Fibroblast of gingiva (primary cell): ENCODE data around the gene DHX16.
A peak's percentile ranks its signal among the peaks of the same experiment; 100 is the strongest.
"Not testable (repeated sequence)": the region's sequence is repeated elsewhere in the genome, so short reads cannot be mapped to it uniquely, and the experiment has no call there.

Experiments used
- DNase-seq: peaks from one replicate; pipeline ENCODE4 v3.0.0-alpha.2; 2011; ENCODE audit warnings: low read depth

Gene DHX16

GRCh38 chr6:30678964-30679726 is 6.3 kb upstream of the DHX16 start:
- peak; percentile 66 for DNase-seq

DNA sequence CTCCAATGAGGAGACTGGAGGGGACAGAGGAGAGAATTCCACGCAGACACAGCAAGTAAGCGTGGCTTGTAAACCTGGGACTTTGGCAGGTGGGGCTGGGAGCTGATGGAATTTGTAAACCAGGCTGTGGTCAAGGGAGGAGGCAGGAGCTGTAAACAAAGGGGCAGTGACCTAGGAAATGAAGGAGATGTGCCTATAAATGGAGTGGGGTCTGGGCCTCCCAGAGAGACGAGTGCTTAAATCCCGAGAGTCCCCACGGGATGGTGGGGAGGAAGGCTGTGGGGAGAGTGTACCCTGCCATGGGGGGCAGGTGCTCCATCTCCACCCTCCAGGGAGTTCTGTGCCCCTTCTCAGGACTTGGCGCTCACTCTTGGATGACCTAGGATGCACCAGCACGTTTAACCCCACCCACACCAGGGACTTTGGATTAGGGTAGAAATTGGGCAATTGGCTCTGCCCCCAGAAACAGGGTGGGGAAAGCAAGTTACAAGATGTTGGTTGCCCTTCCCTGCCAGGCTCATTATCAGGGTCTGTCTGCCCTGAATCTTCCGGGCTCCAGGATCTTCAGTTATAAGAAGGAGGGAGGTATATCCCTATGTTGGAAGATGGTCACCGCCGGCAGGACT is 4.0 kb upstream of the DHX16 start:
- DNase-seq: no peak

DNA sequence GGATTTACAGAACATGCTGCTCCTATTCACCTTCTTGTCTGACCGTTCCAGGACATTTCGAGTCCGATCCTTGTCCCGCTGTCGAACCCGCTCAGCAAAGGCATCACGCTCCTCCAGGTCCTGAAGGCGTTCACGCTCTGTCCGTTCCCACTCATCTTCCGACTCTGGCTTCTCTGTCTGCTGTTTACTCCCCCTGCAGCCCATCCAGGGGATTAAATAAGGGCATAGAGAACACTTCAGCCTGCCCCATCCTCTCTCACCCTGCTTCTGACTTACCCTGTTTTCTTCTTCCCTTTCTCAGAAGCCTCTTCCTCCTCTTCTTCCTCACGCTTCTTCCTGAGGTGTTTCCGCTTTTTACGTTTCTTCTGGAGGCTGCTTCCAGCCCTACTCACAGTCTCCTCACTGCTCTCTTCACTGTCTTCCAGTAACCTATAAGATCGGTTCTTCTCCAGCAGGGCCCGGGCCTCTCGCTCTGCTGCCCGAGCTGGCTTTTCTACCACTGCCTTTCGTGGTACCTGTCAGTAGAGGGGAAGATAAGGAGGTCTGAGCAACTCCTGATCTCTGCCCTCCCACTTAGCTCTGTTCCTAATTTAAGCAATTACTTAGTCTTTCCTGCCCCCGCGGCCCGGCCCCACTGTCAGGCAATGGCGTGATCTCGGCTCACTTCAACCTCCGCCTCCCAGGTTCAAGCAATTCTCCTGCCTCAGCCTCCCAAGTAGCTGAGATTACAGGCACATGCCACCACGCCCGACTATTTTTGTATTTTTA is 1.9 kb downstream of the DHX16 start:
- no peak for DNase-seq

DNA sequence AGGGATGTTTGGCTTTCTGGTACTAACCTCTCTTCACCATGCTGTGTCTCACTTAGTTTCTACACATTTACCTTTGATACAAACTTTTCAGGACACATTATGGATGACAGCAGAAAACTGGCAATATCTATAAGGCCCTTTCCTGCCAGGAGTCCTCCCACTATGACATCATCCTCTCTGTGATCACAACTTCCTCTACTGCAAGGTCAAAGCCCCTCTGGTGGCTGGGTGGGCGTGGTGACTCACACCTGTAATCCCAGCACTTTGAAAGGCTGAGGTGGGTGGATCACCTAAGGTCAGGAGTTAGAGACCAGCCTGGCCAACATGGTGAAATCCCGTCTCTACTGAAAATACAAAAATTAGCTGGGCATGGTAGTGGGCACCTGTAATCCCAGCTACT is 6.5 kb downstream of the DHX16 start:
- not testable (repeated sequence) for DNase-seq

DNA sequence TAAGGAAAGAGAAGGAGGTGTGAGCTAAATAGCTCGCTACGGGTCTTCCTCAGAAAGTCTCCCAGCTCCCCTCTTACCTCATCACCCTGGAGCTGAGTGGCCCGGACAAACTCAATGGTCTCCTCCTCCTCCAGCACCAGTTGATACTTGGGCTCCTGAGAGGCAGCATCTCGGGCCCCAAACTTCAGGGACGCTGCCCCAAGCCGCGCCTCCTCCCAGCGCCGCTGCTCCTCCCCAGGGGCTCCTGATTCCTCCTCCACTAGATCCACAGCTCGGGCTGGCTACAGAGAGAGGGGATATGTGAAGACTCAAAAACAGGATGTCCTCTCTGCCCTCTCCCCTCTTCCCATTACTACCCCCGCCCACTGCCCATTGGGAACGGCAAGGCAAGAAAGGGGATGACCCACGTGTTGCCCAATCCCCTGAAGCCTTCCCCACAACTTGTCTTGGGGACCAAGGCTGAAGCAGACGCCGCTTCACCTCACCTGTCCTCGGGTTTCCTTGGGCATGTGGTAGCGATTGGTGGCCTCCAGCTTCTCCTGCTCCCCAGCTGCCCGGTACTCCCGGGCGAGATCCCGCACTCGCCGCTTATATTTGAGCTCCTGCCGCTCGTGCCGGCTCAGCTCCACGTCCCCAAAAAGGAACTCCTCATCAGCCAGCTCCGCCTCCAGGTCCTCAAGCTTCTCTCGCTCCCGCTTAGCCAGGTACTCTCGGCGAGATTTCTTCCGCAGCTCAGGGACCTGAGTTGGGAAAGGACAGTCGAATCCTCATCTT is 7.6 kb downstream of the DHX16 start:
- DNase-seq: no peak

DNA sequence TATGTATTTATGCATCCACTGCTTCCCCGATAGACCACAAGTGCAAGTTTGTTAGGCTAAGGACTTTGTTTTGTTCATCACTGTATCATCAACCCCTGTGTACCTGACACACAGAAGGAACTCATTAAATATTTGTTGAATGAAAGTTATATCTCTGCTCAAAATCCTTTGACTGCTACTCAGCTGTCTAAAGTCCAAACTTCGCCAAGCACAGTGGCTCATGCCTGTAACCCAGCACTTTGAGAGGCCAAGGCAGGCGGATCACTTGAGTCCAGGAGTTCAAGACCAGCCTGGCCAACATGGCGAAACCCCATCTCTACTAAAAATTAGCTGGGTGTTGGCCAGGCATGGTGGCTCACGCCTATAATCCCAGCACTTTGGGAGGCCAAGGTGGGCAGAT is 14.9 kb downstream of the DHX16 start:
- DNase-seq: not testable (repeated sequence)

GRCh38 chr6:30657454-30657853 is 15.4 kb downstream of the DHX16 start:
- no peak for DNase-seq

DNA sequence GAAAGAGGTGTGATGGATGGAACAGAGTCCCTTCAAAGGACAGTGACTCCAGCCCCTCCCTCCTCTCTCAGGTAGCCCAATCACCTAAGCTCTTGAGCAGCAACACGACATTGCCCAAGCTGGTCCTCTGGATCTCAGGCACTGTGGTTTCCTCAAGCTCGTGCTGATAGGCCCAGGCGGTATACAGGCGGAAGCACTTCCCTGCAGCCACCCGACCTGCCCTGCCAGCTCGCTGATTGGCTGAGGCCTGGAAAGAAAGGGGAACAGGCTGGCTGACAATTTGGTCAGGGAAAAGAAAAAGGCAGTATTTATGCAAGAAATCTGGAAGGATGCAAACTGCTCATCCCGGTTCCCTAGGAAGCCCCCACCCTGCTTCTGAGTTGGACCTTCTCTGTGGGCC is 16.3 kb downstream of the DHX16 start:
- no peak for DNase-seq

DNA sequence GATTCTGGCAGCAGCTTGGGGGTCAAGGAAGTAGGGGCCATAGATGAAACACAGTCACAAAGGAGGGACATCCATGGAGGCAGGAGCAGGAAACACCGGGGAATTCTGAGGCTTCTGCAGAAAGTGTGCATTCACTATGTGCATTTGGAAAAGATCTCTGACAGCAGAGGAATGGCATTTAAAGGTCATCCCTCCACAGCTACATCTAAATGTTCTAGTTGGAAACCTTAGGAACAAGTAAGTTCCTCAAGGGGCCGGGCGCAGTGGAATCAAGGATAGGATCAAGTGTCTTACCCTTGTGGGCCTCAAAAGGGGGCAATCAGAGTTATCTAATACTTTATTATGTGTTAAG is 17.1 kb downstream of the DHX16 start:
- DNase-seq: no peak

DNA sequence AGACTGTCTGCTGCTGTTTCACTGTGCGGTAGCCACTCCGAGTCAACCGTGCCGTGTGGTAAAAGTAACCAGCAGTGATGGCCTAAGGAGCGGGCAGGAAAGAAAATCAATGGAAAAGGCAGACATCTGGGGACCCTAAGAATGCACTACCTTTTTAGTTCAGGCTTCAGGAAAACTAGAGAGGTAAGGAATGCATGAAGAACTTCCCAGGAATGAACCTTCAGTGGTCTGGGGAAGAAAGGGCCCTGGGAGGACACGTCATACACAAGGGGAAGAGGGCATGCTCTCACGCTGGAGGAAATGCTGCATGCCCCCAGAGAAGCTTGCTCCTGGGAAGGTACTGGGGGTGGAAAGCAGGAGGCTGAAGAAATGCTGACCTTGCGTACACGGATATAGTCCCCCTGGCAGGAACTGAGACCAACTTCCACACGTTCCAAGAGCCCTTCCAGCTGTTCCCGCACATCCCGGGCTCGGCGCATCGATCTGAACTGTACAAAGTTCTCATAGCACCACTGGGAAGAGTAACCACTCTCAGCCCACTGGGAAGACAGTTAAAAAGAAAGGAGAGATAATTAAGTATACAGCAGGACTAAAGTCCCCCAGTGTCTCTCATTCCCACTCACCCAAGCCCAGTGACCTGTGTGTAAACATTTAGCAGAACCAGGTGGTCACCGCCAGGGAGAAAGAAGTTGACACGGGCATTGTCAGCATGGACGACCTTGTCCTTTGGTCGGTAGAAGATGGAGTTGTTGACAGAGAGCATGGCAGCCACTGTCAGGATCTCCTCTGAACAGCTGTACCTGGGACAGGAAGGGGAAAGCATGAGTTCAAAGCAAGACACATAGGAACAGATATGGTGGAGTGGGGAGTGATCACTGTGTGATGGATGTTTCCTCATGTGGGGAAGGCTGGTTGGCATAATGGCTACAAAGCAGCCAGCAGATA is 17.7 kb downstream of the DHX16 start:
- no peak for DNase-seq

- no peak for DNase-seq
Measured at GRCh38 chr6:30651143-30651542, 21.7 kb downstream of the DHX16 start.

DNA sequence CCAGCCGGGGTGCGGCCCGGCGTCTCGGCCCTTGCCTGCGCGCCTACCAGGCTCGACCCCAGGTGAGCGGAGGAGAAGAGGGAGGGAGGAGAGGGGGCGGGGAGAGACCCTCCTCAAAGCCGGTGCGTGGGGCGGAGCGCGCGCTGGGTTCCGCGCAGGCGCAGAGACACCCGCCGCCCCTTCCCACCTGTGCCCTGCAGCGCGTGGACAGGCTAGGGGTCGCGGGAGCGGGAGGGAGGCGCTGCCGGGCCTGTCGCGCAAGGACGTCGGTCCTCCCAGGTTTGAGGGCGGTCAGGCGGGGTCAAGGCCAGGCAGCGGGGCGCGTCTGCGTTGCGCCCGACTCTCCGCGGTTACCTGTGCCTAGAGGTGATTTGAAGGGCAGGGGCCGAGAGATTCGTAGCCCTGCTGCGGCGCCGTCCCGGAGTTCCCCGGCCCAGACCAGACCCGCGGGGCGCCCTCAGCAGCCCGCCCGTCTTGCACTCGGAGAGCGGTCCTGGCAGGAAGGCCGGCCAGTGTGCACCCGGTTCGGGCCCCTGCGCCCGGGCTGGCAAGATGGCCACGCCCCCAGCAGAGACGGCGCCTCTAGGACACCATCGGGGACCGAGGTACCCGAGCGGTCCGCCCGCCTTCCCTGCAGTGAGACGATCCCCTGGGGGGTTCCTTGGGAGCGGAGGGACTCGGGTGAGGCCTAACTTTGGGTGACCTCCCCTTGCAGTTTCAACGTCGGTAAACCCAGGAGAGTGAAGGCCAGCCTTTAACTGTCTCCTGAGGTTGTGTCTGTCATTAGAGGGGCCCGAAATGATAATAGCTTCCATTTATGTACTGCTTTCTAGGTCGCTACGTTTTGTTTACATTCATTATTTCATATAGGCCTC is 25.3 kb downstream of the DHX16 start:
- peak; percentile 43 for DNase-seq

GRCh38 chr6:30646450-30647241 is 26.2 kb downstream of the DHX16 start, which contains the start of gene C6orf136:
Gene C6orf136 (plus strand): TSS chr6:30647133. CDS start chr6:30647232, 99 bp downstream.
- DNase-seq: peak; percentile 89

DNA sequence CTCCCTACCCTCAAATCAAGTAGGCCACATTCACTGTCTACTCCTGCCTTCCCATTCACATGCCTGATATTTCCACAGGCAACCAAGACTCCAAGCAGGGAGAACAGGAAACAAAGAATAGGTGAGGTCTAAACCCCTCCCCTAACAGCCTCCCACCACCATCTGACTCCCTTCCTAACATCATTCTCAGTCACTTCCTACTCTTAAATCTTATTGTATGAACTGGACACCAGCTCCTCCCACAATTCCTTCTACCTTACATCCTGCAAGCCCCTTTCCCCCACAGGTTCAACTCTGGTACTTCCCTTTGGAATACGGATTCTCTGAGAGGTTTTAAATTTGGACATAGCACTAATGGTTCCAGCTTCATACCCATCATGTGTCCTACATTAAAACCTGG is 26.8 kb downstream of the DHX16 start:
- no peak for DNase-seq

DNA sequence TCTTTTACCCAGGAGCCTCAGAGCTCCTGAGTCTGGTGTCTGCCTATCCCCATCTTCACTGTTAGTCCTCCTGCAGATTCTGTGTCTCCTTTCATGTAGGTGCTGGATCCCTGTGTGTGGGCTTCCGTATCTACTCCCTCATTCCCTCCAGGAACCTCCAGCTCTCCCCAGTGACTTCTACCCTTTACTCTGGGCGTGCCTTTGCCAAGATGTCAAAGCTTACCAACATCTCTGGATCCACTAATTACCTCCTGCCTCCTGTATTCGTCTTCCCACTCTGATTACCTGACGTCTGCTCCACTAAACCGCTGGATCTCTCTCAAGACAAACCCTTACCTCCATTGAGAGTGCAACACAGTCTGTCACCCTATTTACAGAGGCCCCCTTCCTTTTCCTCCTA is 28.0 kb downstream of the DHX16 start:
- DNase-seq: no peak

GRCh38 chr6:30643656-30644055 is 29.1 kb downstream of the DHX16 start:
- DNase-seq: no peak

GRCh38 chr6:30641048-30641447 is 31.8 kb downstream of the DHX16 start:
- DNase-seq: no peak

- DNase-seq: no peak
Measured at GRCh38 chr6:30640481-30640880, 32.3 kb downstream of the DHX16 start.

DNA sequence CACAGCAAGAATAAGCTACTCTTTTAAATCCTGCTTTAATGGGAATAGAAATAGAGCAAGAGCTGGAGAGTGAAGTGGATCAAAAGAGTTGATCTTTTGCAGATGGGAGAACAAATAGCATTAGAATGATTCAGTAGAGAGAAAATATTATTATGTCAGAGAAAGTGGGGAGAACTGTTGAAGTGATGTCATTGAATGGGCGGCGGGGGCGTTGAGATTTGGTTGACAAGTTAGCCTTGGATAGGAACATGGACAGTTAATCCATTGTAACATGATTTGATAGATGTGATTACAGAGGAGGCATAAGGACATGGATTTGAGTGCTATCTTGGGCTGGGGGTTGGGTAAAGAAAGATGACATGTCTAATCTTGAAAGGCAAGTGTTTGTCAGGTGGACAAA is 37.0 kb downstream of the DHX16 start:
- no peak for DNase-seq
